GM23338 (cell line): ENCODE data around the gene LRP10. TPM values are rescaled to one million over a fixed set of nuclear protein-coding genes. Genes with fewer than 3 reads are reported as not detected.

Experiments used
- ATAC-seq: fragments of 200-7000 bp; cut with Tn5 transposase; 3 replicates; pipeline ENCODE4 v1.9.1; 2020
- DNase-seq: peaks from one replicate; pipeline ENCODE4 v3.0.0-alpha.2; 2015; ENCODE audit warnings: low spot score
- H2AFZ ChIP-seq: fragments of 200-600 bp; sonication (generic); 2 replicates; pipeline ENCODE4 v1.8.0; 2016; ENCODE audit warnings: antibody characterized with exemption, mild to moderate bottlenecking, moderate library complexity
- H3F3A ChIP-seq: fragments of 200-600 bp; sonication (generic); replicated peaks from 2 replicates; pipeline ENCODE4 v1.8.0; 2017; ENCODE audit warnings: antibody characterized with exemption, mixed run types, low read depth
- H3K27ac ChIP-seq: fragments of 200-600 bp; sonication (generic); 2 replicates; pipeline ENCODE4 v1.6.1; 2016; ENCODE audit warnings: low read depth
- H3K27me3 ChIP-seq: fragments of 200-600 bp; sonication (generic); 2 replicates; pipeline ENCODE4 v1.8.0; 2016; ENCODE audit warnings: mild to moderate bottlenecking, mixed run types, moderate library complexity; ENCODE audit not compliant: insufficient read depth
- H3K36me3 ChIP-seq: fragments of 200-600 bp; sonication (generic); 2 replicates; pipeline ENCODE4 v1.8.0; 2016; ENCODE audit warnings: mild to moderate bottlenecking; ENCODE audit not compliant: insufficient read depth
- H3K4me1 ChIP-seq: fragments of 200-600 bp; sonication (generic); 2 replicates; pipeline ENCODE4 v1.8.0; 2016; ENCODE audit warnings: mild to moderate bottlenecking, moderate library complexity; ENCODE audit not compliant: insufficient read depth
- H3K4me2 ChIP-seq: fragments of 200-600 bp; sonication (generic); 2 replicates; pipeline ENCODE4 v1.7.1; 2017; ENCODE audit warnings: mixed run types
- H3K4me3 ChIP-seq: fragments of 200-600 bp; sonication (generic); 2 replicates; pipeline ENCODE4 v1.6.1; 2016; ENCODE audit warnings: mixed run types
- H3K79me2 ChIP-seq: fragments of 200-600 bp; sonication (generic); replicated peaks from 2 replicates; pipeline ENCODE4 v1.8.0; 2017; ENCODE audit warnings: mild to moderate bottlenecking; ENCODE audit not compliant: insufficient read depth
- H3K9me2 ChIP-seq: fragments of 200-600 bp; sonication (generic); 2 replicates; pipeline ENCODE4 v1.8.0; 2017; ENCODE audit not compliant: insufficient read depth
- H4K20me1 ChIP-seq: fragments of 200-600 bp; sonication (generic); replicated peaks from 2 replicates; pipeline ENCODE4 v1.8.0; 2017; ENCODE audit warnings: mild to moderate bottlenecking; ENCODE audit not compliant: insufficient read depth
- H3K27ac Mint-ChIP-seq: 2 replicates; pipeline ENCODE4 v1.8.0; 2020; ENCODE audit warnings: inconsistent platforms, mild to moderate bottlenecking, moderate library complexity, mixed read lengths
- H3K27me3 Mint-ChIP-seq: 3 replicates; pipeline ENCODE4 v1.8.0; 2022; ENCODE audit warnings: low read depth, mild to moderate bottlenecking, moderate library complexity, mixed read lengths, inconsistent platforms; ENCODE audit not compliant: insufficient read depth, poor library complexity
- H3K36me3 Mint-ChIP-seq: 3 replicates; pipeline ENCODE4 v1.8.0; 2021; ENCODE audit warnings: low read depth, mild to moderate bottlenecking, inconsistent platforms, moderate library complexity, mixed read lengths
- H3K4me1 Mint-ChIP-seq: 3 replicates; pipeline ENCODE4 v1.8.0; 2020; ENCODE audit warnings: mild to moderate bottlenecking, inconsistent platforms, mixed read lengths
- H3K4me3 Mint-ChIP-seq: 3 replicates; pipeline ENCODE4 v1.8.0; 2021; ENCODE audit warnings: moderate library complexity, mild to moderate bottlenecking, inconsistent platforms, mixed read lengths
- H3K9me3 Mint-ChIP-seq: 3 replicates; pipeline ENCODE4 v1.8.0; 2020; ENCODE audit warnings: moderate library complexity, mild to moderate bottlenecking, inconsistent platforms, mixed read lengths
- CREB1 ChIP-seq: fragments of 250-450 bp; sonication (Bioruptor Pico); IDR thresholded peaks from 2 replicates; pipeline ENCODE4 v1.5.0; 2020; ENCODE audit warnings: low read depth, mild to moderate bottlenecking, moderate library complexity
- CTCF ChIP-seq, 2 experiments: fragments of 200-600 bp in 1 of 2; sonication (generic) in 1 of 2; conservative IDR thresholded peaks; 2 replicates each; pipeline versions ENCODE4 v1.5.1 to v1.6.1; 2016 to 2017; ENCODE audit warnings: antibody characterized with exemption in 2 of 2, low read depth in 2 of 2, mild to moderate bottlenecking in 2 of 2, moderate library complexity in 1 of 2
- EZH2 ChIP-seq: fragments of 200-600 bp; sonication (generic); IDR thresholded peaks from one replicate; pipeline ENCODE4 v1.8.0; 2017; ENCODE audit warnings: antibody characterized with exemption, mild to moderate bottlenecking, low read depth; ENCODE audit not compliant: unreplicated experiment
- EZH2phosphoT487 ChIP-seq: fragments of 200-600 bp; sonication (generic); IDR thresholded peaks from one replicate; pipeline ENCODE4 v1.8.1; 2018; ENCODE audit warnings: antibody characterized with exemption; ENCODE audit not compliant: unreplicated experiment
- JUNB ChIP-seq: IDR thresholded peaks from one replicate; pipeline ENCODE4 v1.6.1; 2016; ENCODE audit warnings: antibody characterized with exemption; ENCODE audit not compliant: unreplicated experiment
- NANOG ChIP-seq: IDR thresholded peaks from 2 replicates; pipeline ENCODE4 v1.6.1; 2016; ENCODE audit warnings: antibody characterized with exemption, borderline replicate concordance
- POLR2AphosphoS5 ChIP-seq: IDR thresholded peaks from 2 replicates; pipeline ENCODE4 v1.6.1; 2016; ENCODE audit warnings: antibody characterized with exemption, low read depth
- REST ChIP-seq: IDR thresholded peaks from one replicate; pipeline ENCODE4 v1.6.1; 2018; ENCODE audit warnings: antibody characterized with exemption; ENCODE audit not compliant: unreplicated experiment
- STAT1 ChIP-seq: IDR thresholded peaks from one replicate; pipeline ENCODE4 v1.6.1; 2016; ENCODE audit warnings: antibody characterized with exemption; ENCODE audit not compliant: unreplicated experiment
- ZNF114 ChIP-seq: fragments of 250-450 bp; sonication (Bioruptor Pico); IDR thresholded peaks from 2 replicates; pipeline ENCODE4 v1.5.0; 2020; ENCODE audit warnings: mild to moderate bottlenecking, moderate library complexity
- ZNF331 ChIP-seq: fragments of 250-450 bp; sonication (Bioruptor Pico); IDR thresholded peaks from 2 replicates; pipeline ENCODE4 v1.5.0; 2020; ENCODE audit warnings: low read depth, mild to moderate bottlenecking, moderate library complexity
- polyA plus RNA-seq: library from polyadenylated mRNA; unstranded; fragments of >200 nt; fragmentation: Nextera tagmentation; extraction: Ambion mirVana; gene quantifications from 2 replicates; pipeline ENCODE4 v1.2.1, GENCODE V29; 2016
- total RNA-seq: library from RNA; depleted of rRNA; stranded (reverse); fragments of >200 nt; shearing (Covaris generic); gene quantifications from 2 replicates; pipeline ENCODE4 v1.2.3, GENCODE V29; 2014
- TF ChIP-seq, protein P1 (sequence below): IDR thresholded peaks from 2 replicates; pipeline ENCODE4 v1.6.1; 2016; ENCODE audit warnings: antibody characterized with exemption
- TF ChIP-seq, protein P2 (sequence below): fragments of 250-450 bp; sonication (Bioruptor Pico); IDR thresholded peaks from 2 replicates; pipeline ENCODE4 v1.5.0; 2020; ENCODE audit warnings: mild to moderate bottlenecking, moderate library complexity

Gene LRP10
- total and polyA plus RNA-seq, 2 experiments from 2014 or later = 6.4 to 18.1 TPM

DNA sequence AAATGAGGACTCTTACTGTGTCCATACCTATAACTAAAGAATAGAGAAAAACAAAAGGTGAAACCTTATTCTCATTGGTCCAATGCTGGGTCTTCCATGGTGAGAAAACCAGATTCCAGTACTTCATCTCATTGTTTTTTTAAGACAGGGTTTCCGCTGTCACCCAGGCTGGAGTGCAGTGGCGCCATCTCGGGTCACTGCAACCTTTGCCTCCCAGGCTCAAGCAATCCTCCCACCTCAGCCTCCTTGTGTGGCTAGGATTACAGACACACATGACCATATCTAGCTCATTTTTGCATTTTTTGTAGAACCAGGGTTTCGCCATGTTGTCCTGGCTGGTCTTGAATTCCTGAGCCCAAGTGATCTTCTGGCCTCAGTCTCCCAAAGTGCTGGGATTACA, 34.1 kb downstream of the LRP10 start:
- Mint-ChIP-seq H3K4me3 (no peak overlapping the region), H3K9me3 (no peaks in the 10 kb centered on the region), H3K36me3 (peaks cover 76% of the 10 kb centered on the region), H3K4me1 (no peaks in the 10 kb centered on the region), H3K27me3 (peaks cover 2% of the 10 kb centered on the region), H3K27ac (no peak overlapping the region)
- no peak overlapping the region for H3K4me3 ChIP-seq
- H3K9me2 ChIP-seq = no peaks in the 10 kb centered on the region
- H3F3A ChIP-seq = peaks cover 17% of the 10 kb centered on the region
- no peak overlapping the region for H3K4me2 ChIP-seq
- no peaks in the 10 kb centered on the region for H3K4me1 ChIP-seq
- no peaks in the 10 kb centered on the region for H3K27me3 ChIP-seq
- no peak for TF ChIP-seq REST
- TF ChIP-seq ZNF114 (CRISPR knock-in tag) = no peak
- TF ChIP-seq ZNF331 = no peak
- TF ChIP-seq EZH2phosphoT487 = no peak
- no peak for TF ChIP-seq EZH2
- TF ChIP-seq POLR2AphosphoS5 = no peak
- TF ChIP-seq, protein P1, sequence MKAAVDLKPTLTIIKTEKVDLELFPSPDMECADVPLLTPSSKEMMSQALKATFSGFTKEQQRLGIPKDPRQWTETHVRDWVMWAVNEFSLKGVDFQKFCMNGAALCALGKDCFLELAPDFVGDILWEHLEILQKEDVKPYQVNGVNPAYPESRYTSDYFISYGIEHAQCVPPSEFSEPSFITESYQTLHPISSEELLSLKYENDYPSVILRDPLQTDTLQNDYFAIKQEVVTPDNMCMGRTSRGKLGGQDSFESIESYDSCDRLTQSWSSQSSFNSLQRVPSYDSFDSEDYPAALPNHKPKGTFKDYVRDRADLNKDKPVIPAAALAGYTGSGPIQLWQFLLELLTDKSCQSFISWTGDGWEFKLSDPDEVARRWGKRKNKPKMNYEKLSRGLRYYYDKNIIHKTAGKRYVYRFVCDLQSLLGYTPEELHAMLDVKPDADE = no peak
- no peak for TF ChIP-seq STAT1
- no peak for TF ChIP-seq CREB1 (CRISPR knock-in tag)
- no peak for TF ChIP-seq JUNB
- no peak for TF ChIP-seq CTCF (conservative IDR thresholded peaks at IDR 0.05; ENCODE audit: low read depth in 2 of 2)
- TF ChIP-seq NANOG = no peak
- TF ChIP-seq, protein P2, sequence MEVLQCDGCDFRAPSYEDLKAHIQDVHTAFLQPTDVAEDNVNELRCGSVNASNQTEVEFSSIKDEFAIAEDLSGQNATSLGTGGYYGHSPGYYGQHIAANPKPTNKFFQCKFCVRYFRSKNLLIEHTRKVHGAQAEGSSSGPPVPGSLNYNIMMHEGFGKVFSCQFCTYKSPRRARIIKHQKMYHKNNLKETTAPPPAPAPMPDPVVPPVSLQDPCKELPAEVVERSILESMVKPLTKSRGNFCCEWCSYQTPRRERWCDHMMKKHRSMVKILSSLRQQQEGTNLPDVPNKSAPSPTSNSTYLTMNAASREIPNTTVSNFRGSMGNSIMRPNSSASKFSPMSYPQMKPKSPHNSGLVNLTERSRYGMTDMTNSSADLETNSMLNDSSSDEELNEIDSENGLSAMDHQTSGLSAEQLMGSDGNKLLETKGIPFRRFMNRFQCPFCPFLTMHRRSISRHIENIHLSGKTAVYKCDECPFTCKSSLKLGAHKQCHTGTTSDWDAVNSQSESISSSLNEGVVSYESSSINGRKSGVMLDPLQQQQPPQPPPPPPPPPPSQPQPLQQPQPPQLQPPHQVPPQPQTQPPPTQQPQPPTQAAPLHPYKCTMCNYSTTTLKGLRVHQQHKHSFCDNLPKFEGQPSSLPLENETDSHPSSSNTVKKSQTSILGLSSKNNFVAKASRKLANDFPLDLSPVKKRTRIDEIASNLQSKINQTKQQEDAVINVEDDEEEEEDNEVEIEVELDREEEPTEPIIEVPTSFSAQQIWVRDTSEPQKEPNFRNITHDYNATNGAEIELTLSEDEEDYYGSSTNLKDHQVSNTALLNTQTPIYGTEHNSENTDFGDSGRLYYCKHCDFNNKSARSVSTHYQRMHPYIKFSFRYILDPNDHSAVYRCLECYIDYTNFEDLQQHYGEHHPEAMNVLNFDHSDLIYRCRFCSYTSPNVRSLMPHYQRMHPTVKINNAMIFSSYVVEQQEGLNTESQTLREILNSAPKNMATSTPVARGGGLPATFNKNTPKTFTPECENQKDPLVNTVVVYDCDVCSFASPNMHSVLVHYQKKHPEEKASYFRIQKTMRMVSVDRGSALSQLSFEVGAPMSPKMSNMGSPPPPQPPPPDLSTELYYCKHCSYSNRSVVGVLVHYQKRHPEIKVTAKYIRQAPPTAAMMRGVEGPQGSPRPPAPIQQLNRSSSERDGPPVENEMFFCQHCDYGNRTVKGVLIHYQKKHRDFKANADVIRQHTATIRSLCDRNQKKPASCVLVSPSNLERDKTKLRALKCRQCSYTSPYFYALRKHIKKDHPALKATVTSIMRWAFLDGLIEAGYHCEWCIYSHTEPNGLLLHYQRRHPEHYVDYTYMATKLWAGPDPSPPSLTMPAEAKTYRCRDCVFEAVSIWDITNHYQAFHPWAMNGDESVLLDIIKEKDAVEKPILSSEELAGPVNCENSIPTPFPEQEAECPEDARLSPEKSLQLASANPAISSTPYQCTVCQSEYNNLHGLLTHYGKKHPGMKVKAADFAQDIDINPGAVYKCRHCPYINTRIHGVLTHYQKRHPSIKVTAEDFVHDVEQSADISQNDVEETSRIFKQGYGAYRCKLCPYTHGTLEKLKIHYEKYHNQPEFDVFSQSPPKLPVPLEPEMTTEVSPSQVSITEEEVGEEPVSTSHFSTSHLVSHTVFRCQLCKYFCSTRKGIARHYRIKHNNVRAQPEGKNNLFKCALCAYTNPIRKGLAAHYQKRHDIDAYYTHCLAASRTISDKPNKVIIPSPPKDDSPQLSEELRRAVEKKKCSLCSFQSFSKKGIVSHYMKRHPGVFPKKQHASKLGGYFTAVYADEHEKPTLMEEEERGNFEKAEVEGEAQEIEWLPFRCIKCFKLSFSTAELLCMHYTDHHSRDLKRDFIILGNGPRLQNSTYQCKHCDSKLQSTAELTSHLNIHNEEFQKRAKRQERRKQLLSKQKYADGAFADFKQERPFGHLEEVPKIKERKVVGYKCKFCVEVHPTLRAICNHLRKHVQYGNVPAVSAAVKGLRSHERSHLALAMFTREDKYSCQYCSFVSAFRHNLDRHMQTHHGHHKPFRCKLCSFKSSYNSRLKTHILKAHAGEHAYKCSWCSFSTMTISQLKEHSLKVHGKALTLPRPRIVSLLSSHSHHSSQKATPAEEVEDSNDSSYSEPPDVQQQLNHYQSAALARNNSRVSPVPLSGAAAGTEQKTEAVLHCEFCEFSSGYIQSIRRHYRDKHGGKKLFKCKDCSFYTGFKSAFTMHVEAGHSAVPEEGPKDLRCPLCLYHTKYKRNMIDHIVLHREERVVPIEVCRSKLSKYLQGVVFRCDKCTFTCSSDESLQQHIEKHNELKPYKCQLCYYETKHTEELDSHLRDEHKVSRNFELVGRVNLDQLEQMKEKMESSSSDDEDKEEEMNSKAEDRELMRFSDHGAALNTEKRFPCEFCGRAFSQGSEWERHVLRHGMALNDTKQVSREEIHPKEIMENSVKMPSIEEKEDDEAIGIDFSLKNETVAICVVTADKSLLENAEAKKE (CRISPR knock-in tag) = no peak
- peaks cover 61% of the 10 kb centered on the region for H3K36me3 ChIP-seq
- H4K20me1 ChIP-seq = peaks cover 13% of the 10 kb centered on the region
- ATAC-seq (no peak), DNase-seq (no peak)
- H3K27ac ChIP-seq = no peak overlapping the region
- H3K79me2 ChIP-seq = no peaks in the 10 kb centered on the region; the same call in 1 of the 2 replicates
- no peak overlapping the region for H2AFZ ChIP-seq
